Amygdala (tissue), 56 donors: ENCODE results near the gene NLK.
"Not testable (repeated sequence)": the region's sequence is repeated elsewhere in the genome, so short reads cannot be mapped to it uniquely, and the experiment has no call there.

Experiments used
- DNase-seq, 56 donors: peaks; one replicate each; lab custom pipeline; 2025; lab: John Stamatoyannopoulos, UW

Gene NLK

GRCh38 chr17:28187931-28188330, 145.5 kb downstream of the NLK start:
- no peak for DNase-seq

DNA sequence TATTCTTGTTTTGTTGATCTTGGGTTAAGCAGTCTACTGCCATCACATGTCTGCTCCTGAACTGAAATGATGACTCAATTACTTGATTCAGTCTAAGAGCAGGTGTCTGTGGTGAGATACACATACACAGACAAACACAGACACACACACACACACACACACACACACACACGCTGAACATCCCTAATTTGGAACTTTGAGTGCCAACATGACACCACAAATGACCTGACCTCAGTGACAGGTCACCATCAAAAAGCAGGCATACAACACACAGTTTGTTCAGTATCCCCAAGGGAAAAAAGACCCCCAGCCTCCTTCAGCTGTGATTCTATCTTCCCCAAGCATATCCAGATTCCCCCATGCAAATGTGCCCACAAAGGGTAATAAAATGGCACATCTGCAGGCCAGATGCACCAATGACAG, 146.4 kb downstream of the NLK start:
- no peak for DNase-seq

- DNase-seq, result no peak
Measured at GRCh38 chr17:28189667-28190066, 147.2 kb downstream of the NLK start.

DNA sequence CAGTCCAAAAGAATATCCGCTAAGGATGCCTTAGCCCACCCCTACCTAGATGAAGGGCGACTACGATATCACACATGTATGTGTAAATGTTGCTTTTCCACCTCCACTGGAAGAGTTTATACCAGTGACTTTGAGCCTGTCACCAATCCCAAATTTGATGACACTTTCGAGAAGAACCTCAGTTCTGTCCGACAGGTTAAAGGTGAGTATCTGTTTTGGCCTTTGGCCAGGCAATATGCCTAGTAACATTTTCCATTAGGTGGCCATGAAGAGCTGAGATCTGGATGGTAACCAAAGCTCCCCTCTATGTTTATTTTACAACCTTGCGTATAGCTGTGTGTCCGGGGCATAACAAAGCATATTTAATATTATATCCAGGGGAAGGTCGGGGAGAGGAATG, 148.5 kb downstream of the NLK start:
- DNase-seq, result no peak

DNA sequence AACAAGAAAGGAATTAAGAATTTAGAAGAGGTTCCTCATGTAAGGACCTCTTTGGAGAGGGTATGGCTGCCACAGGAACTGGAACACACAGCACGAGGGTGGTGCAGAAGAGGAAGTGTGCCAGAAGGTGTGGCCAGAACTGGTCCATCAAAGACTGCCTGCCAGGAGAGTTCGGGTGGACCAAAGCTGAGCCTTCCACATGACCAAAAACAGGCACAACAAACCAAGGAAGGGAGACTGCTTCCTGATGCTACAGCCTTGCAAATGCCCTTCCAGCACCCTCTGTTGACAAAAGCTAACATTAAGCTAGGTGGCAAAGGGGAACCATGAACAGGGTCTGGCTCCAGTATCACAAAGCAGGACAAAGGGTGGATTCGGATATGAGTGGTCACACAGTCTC, 150.8 kb downstream of the NLK start:
- peak in 20 of 56 donors; percentile 1 to 40 (median 10) for DNase-seq

DNA sequence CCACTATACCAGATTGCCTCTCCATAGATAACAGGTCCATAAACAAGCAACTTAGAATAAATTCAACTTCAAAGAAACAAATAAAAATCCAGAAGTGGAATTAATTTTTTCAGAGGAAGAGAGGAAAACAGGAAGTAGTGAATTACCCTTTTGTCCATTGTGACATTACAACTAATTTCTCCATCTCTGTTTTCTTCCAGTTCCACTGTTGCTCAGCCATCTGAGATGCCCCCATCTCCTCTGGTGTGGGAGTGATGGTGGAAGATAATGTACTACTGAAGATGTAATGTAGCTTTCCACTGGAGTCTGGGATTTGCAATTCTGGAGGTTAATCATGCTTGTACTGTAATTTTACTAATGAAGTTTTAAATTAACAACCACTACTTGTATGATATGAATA, 151.9 kb downstream of the NLK start:
- DNase-seq, result no peak

DNA sequence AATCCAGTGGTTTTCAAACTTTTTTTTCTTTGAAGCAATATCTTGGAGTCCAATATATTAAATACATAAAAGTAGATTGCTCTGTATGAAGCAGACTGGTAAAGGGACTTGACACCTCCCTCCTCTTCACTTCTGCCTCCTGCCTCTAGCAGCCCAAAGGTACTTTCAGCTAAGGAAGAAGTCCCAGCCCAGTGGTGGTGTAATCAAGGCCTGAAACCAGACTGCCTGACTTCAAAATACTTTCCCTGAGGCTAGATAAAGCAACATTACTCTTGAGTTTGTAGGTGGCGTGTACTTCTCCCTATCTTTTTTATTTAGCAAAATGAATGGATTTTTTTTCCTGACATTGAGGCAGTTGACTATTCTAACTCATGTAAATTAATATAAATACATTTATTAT, 154.2 kb downstream of the NLK start:
- no peak for DNase-seq

- DNase-seq, result no peak
Measured at GRCh38 chr17:28199115-28199514, 156.6 kb downstream of the NLK start.

- no peak for DNase-seq
Measured at GRCh38 chr17:28199728-28200127, 157.3 kb downstream of the NLK start.

- DNase-seq, result no peak
Measured at GRCh38 chr17:28201315-28201714, 158.8 kb downstream of the NLK start.

GRCh38 chr17:28204244-28204643, 161.8 kb downstream of the NLK start:
- DNase-seq, result no peak

- no peak for DNase-seq
Measured at GRCh38 chr17:28204751-28205150, 162.3 kb downstream of the NLK start.

DNA sequence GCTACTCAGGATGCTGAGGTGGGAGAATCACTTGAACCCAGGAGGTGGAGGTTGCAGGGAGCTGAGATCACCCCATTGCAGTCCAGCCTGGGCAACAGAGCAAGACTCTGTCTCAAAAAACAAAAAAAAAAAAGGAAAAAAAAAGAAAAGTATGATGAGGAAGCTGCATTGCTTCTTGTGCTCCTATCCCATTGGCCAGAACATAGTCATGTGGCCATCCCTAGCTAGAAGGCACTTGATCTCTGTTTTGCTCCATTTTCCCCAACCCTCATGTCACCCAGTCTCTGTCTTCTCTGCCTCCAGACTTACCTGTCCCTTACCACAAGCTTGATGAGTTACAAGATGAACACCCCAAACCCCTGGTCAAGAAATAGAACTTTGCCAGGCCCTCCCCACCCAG, 163.8 kb downstream of the NLK start:
- no peak for DNase-seq

GRCh38 chr17:28211811-28212210, 169.3 kb downstream of the NLK start:
- DNase-seq, result no peak

DNA sequence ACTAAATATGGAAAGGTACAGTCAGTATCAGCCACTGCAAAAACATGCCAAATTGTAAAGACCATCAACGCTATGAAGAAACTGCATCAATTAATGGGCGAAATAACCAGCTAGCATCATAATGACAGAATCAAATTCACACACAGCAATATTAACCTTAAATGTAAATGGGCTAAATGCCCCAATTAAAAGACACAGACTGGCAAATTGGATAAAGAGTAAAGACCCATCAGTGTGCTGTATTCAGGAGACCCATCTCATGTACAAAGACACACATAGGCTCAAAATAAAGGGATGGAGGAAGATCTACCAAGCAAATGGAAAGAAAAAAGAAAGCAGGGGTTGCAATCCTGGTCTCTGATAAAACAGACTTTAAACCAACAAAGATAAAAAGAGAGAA, 171.1 kb downstream of the NLK start:
- DNase-seq, result not testable (repeated sequence)

DNA sequence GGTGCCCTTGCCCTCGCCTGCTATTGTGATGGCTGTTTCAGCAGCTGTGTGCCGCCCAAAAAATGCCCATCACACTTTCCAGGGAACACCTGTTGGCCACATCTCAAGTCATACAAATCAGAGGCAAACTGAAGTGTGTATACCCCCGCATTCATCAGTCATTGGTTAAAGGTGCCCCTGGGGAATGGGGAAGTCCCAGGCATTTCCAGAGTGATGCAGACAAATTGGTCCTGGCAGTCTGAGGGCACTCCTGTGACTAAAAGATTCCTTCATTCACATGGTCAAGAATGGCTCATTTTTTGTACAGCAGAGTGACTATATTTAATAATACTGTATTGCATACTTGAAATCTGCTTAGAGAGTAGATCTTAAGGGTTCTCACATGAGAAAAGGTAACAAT, 173.6 kb downstream of the NLK start:
- DNase-seq, result no peak

- DNase-seq, result no peak
Measured at GRCh38 chr17:28216528-28216927, 174.1 kb downstream of the NLK start.

DNA sequence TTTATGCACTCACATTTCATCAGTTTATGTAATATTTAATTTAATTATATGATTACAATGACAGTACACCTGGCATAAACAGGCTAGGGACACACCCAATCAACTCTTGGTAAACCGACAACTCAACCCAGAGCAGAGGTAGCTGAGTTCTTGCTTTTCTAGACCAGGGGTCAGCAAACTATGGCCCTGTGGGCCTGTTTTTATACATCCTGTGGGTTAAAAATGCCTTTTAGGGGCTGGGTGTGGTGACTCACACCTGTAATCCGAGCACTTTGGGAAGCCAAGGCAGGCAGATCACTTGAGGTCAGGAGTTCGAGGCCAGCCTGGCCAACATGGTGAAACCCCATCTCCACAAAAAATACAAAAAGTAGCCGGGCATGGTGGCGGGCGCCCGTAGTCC, 177.3 kb downstream of the NLK start:
- no peak for DNase-seq

DNA sequence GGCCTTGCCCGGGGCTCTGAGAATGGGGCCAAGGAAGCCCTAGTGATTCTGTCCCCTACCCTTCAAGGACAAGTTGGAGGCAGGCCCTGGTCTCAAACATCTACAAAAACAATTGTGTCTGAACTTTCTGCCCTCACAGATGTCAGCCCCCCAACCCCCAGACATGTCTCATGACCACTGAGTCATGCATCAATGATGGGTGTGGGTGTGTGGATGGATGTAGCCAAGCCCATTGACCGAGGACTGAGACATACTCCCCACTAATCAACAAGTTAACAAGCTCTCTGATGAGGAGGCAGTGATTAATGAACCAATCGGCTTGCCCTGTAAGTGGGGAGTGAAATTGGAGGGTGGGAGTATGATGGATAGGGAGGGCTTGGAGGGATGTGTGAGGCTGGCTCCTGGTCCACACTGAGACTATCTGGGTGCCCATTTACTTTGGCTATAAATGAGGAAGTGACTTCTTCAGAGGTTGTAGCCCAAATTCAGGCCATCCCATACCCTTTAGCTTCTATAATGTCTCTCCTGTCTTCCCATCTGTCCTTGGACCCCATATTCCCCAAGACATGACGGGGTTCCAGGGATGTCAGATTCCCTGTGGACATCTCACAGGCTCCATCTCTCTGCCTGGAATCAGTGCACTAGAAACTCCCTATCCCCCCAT, 179.4 kb downstream of the NLK start:
- DNase-seq, result no peak

- DNase-seq, result no peak
Measured at GRCh38 chr17:28225271-28225670, 182.8 kb downstream of the NLK start.

DNA sequence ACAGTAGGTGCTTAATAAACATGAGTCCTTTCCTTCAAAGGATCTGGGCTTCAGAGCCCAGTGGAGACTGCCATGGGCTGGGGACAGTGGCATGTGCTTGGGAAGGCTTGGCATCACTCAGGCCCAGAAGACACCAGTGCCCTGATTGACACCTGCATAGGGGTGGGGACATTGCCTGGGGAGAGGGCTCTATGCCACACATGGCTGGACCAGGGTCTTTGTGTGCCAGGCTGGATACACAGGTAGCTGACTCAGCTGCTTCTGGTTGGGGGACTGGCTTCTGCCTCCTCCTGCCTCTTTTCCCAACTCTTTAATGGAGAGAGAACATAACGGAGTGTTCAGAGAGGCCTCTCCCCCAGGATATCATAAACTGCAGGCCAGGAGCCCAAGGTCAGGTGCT, 183.4 kb downstream of the NLK start:
- no peak for DNase-seq

DNA sequence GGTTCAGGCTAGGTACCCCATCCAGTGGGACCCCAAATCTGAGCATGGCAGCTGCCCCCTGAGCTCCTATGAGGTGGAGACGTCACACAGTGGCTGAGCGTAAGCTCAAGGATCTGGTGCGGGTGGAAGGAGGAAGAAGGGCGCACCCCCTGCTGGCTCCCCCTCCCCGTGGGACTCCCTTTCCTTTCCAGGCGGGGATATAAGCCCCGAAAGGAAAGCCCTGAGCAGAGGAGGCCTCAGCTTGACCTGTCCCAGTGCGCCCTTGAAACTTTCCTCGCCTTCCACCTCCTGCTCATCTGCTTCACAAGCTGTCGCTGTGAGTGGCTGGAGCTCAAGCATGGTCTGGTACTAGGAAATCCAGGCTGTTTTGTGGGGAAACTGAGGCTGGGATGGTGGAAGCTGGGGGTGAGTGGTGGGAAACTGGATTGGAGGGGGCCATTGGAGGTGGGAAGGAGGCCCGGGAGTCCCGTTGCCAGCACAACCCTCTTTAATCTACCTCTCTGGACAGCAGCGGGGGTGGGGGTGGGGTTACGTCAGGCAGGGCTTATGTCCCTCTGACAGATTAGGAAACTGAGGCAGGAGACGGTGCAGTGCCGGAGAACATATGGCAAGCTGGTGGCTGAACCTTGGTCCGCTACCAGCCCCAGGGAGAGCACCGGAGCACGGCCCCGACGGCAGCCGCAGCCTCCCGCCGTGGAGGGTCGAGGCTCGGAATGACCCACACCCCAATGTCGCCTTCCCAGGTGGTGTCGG, 184.3 kb downstream of the NLK start:
- DNase-seq, result no peak
